OCI-LY3 (cell line): Measurements from ENCODE around the gene NUDT2.
"Not testable (repeated sequence)": the region's sequence is repeated elsewhere in the genome, so short reads cannot be mapped to it uniquely, and the experiment has no call there.

Experiments used
- H2AFZ ChIP-seq: fragments of 200-600, 300-600 bp; shearing (Covaris generic); 2 replicates; pipeline ENCODE4 v1.6.0; 2014; ENCODE audit warnings: antibody characterized with exemption, low read depth, low read length
- H3K27ac ChIP-seq: fragments of 200-600, 300-600 bp; sonication (generic); 2 replicates; pipeline ENCODE4 v1.5.1; 2014; ENCODE audit warnings: mild to moderate bottlenecking, low read length, moderate library complexity, mixed read lengths
- H3K27me3 ChIP-seq: fragments of 200-600, 300-600 bp; sonication (generic); 2 replicates; pipeline ENCODE4 v1.6.1; 2014; ENCODE audit warnings: low read depth, low read length, mixed read lengths
- H3K36me3 ChIP-seq: fragments of 200-600, 300-600 bp; sonication (generic); replicated peaks from 2 replicates; pipeline ENCODE3; 2014; ENCODE audit warnings: low read depth, low read length, mixed read lengths
- H3K4me1 ChIP-seq: fragments of 300-600, 200-600 bp; sonication (generic); 2 replicates; pipeline ENCODE4 v1.6.1; 2014; ENCODE audit warnings: low read length, mixed read lengths
- H3K4me2 ChIP-seq: fragments of 200-600, 300-600 bp; sonication (generic); 2 replicates; pipeline ENCODE4 v1.6.1; 2014; ENCODE audit warnings: low read length, mixed read lengths
- H3K4me3 ChIP-seq: fragments of 300-600, 200-600 bp; sonication (generic); 2 replicates; pipeline ENCODE4 v1.5.1; 2014; ENCODE audit warnings: antibody characterized with exemption, mild to moderate bottlenecking, low read length, moderate library complexity
- H3K79me2 ChIP-seq: fragments of 300-600, 200-600 bp; shearing (Covaris generic); 2 replicates; pipeline ENCODE4 v1.6.1; 2014; ENCODE audit warnings: mild to moderate bottlenecking, low read length, mixed read lengths
- H3K9ac ChIP-seq: fragments of 300-600, 200-600 bp; shearing (Covaris generic); 2 replicates; pipeline ENCODE4 v1.6.0; 2014; ENCODE audit warnings: mild to moderate bottlenecking, low read length, moderate library complexity
- H3K9me3 ChIP-seq: fragments of 200-600, 300-600 bp; shearing (Covaris generic); 2 replicates; pipeline ENCODE4 v1.6.1; 2014; ENCODE audit warnings: low read length, mixed read lengths; ENCODE audit not compliant: insufficient read depth
- H4K20me1 ChIP-seq: fragments of 200-600, 300-600 bp; sonication (generic); 2 replicates; pipeline ENCODE4 v1.6.1; 2016; ENCODE audit warnings: low read length, mixed read lengths; ENCODE audit not compliant: insufficient read depth
- CTCF ChIP-seq: fragments of 200-600, 300-600 bp; sonication (generic); IDR thresholded peaks from 2 replicates; pipeline ENCODE4 v1.5.1; 2014; ENCODE audit warnings: antibody characterized with exemption, low read length, low read depth
- EZH2phosphoT487 ChIP-seq: fragments of 200-600 bp; shearing (Covaris generic); IDR thresholded peaks from 2 replicates; pipeline ENCODE4 v1.6.1; 2018; ENCODE audit warnings: antibody characterized with exemption, mixed run types, low read depth

NUDT2 gene

GRCh38 chr9:34291423-34291822 is 37.9 kb upstream of the NUDT2 start:
- H3K9ac ChIP-seq: no peak overlapping the region
- H4K20me1 ChIP-seq: no peaks in the 10 kb centered on the region
- H3K4me2 ChIP-seq: no peak overlapping the region
- H3K4me1 ChIP-seq: no peaks in the 10 kb centered on the region
- no peaks in the 10 kb centered on the region for H3K79me2 ChIP-seq
- no peaks in the 10 kb centered on the region for H3K27me3 ChIP-seq
- no peak for TF ChIP-seq EZH2phosphoT487
- no peak for TF ChIP-seq CTCF
- no peaks in the 10 kb centered on the region for H3K9me3 ChIP-seq
- no peak overlapping the region for H3K27ac ChIP-seq
- no peak overlapping the region for H2AFZ ChIP-seq
- no peak overlapping the region for H3K4me3 ChIP-seq
- peaks cover 3% of the 10 kb centered on the region for H3K36me3 ChIP-seq

GRCh38 chr9:34292552-34292951 is 36.8 kb upstream of the NUDT2 start:
- no peak overlapping the region for H3K27ac ChIP-seq
- H3K4me3 ChIP-seq: no peak overlapping the region
- no peaks in the 10 kb centered on the region for H3K9me3 ChIP-seq
- H3K27me3 ChIP-seq: no peaks in the 10 kb centered on the region
- H3K9ac ChIP-seq: no peak overlapping the region
- H2AFZ ChIP-seq: no peak overlapping the region
- no peak overlapping the region for H3K4me2 ChIP-seq
- H3K4me1 ChIP-seq: no peaks in the 10 kb centered on the region
- no peak for TF ChIP-seq CTCF
- TF ChIP-seq EZH2phosphoT487: no peak
- no peaks in the 10 kb centered on the region for H3K79me2 ChIP-seq
- H3K36me3 ChIP-seq: peaks cover 3% of the 10 kb centered on the region
- H4K20me1 ChIP-seq: no peaks in the 10 kb centered on the region

GRCh38 chr9:34301064-34301463 is 28.3 kb upstream of the NUDT2 start:
- not testable (repeated sequence) for H3K27me3 ChIP-seq, H3K9me3 ChIP-seq, H3K4me3 ChIP-seq, H3K4me1 ChIP-seq, H3K9ac ChIP-seq, H4K20me1 ChIP-seq, H2AFZ ChIP-seq, H3K27ac ChIP-seq, H3K4me2 ChIP-seq, H3K79me2 ChIP-seq, H3K36me3 ChIP-seq

- H4K20me1 ChIP-seq, H3K79me2 ChIP-seq, H3K27me3 ChIP-seq, H2AFZ ChIP-seq, H3K4me2 ChIP-seq, H3K36me3 ChIP-seq, H3K27ac ChIP-seq, H3K4me3 ChIP-seq, H3K4me1 ChIP-seq, H3K9ac ChIP-seq, H3K9me3 ChIP-seq: not testable (repeated sequence)
These were observed 21.1 kb upstream of the NUDT2 start for GRCh38 chr9:34308316-34308715.

- Histone ChIP-seq H4K20me1 (0 out of 2 replicates have a peak, but pooled peaks cover 4% of the 10 kb centered on the region), H3K9me3 (no peaks in the 10 kb centered on the region), H3K79me2 (no peaks in the 10 kb centered on the region; the same call in 1 of the 2 replicates), H3K4me2 (no peak overlapping the region), H3K27ac (no peak overlapping the region), H3K9ac (no peak overlapping the region), H3K27me3 (no peaks in the 10 kb centered on the region), H3K4me1 (no peaks in the 10 kb centered on the region), H2AFZ (no peak overlapping the region), H3K36me3 (peaks cover 2% of the 10 kb centered on the region), H3K4me3 (no peak overlapping the region)
- no peak for TF ChIP-seq EZH2phosphoT487
- TF ChIP-seq CTCF: no peak
These were observed 19.2 kb upstream of the NUDT2 start for GRCh38 chr9:34310215-34310614.
